Mesodermal cell (in vitro differentiated cells): ENCODE data around the gene SCGB1C2.

ENCODE experiments used
- H3K27ac ChIP-seq: 2 replicates; pipeline ENCODE4 v1.7.0; 2013; ENCODE audit warnings: mild to moderate bottlenecking, low read depth, low read length, moderate library complexity; ENCODE audit not compliant: severe bottlenecking
- H3K36me3 ChIP-seq: 2 replicates; pipeline ENCODE4 v1.7.1; 2013; ENCODE audit warnings: mild to moderate bottlenecking, low read length, moderate library complexity; ENCODE audit not compliant: control insufficient read depth, insufficient read depth
- H3K4me1 ChIP-seq: one replicate; pipeline ENCODE4 v1.7.1; 2013; ENCODE audit warnings: mild to moderate bottlenecking, low read length; ENCODE audit not compliant: insufficient read depth, control insufficient read depth, poor library complexity, severe bottlenecking
- H3K4me3 ChIP-seq: 2 replicates; pipeline ENCODE4 v1.7.0; 2013; ENCODE audit warnings: low read length, control low read depth, mild to moderate bottlenecking; ENCODE audit not compliant: insufficient read depth, poor library complexity, severe bottlenecking; ENCODE audit errors: extremely low read depth
- H3K9me3 ChIP-seq: 2 replicates; pipeline ENCODE4 v1.7.1; 2013; ENCODE audit warnings: mild to moderate bottlenecking, low read length, moderate library complexity; ENCODE audit not compliant: control insufficient read depth
- WGBS, 2 experiments: methylation state at CpG; one replicate each; pipeline ENCODE4 v1.1.5; 2013; ENCODE audit warnings: missing lambda C conversion rate in 2 of 2; ENCODE audit not compliant: insufficient coverage in 2 of 2; 5-methylcytosine and 5-hydroxymethylcytosine counted together

SCGB1C2 gene

DNA sequence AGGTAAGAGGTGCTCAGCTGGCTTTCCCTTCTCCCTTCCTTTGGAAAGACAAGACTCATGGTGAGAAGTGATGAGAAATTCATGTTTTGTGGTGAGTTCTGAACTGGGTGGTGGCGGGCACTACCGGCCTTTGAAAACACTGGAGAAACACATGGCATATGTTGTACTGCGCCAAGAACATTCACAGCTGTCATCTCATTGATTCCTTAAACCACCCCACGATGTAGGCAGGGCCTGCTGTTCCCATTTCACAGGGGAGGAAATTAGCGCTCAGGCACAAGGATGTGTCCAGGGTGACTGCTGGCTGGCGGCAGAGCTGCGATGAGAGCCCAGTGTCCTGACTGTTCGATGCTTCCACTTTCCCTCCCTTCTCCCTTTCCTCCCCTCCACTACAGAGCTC, 45.7 kb downstream of the SCGB1C2 start:
- no peak overlapping the region for H3K27ac ChIP-seq
- no peak overlapping the region for H3K4me3 ChIP-seq
- no peaks in the 10 kb centered on the region for H3K36me3 ChIP-seq
- H3K9me3 ChIP-seq, result no peaks in the 10 kb centered on the region
- H3K4me1 ChIP-seq, result no peaks in the 10 kb centered on the region
- 89 to 95% methylated on average over 4 to 7 of the region's 8 CpGs for WGBS, 2 experiments

DNA sequence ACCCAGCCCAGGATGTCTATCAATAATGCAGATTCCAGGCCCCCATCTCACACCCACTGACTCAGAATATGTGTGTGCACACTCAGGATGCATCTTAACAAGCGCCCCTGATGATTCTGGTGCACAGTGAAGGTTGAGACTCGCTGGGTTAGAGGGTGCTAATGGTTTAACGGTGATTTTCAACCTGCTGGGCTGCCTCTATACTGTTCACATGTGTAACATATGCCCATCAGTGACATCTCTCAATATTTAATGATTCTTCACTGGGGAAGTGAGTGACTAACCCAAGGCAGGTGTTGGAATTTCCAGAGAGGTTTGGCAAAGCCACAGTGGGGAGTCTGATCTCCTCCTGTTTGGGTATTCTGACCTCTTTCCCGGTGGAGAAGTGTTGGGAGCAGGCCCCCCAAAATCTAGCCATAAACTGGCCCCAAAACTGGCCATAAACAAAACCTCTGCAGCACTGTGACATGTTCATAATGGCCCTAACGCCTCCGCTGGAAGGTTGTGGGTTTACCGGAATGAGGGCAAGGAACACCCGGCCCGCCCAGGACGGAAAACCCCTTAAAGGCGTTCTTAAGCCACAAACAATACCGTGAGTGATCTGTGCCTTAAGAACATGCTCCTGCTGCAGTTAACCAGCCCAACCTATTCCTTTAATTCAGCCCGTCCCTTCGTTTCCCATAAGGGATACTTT, 48.2 kb downstream of the SCGB1C2 start:
- no peak overlapping the region for H3K27ac ChIP-seq
- H3K9me3 ChIP-seq, result no peaks in the 10 kb centered on the region
- no peaks in the 10 kb centered on the region for H3K36me3 ChIP-seq
- no peaks in the 10 kb centered on the region for H3K4me1 ChIP-seq
- no peak overlapping the region for H3K4me3 ChIP-seq
- 71 to 79% methylated on average over 9 to 13 of the region's 14 CpGs for WGBS, 2 experiments

DNA sequence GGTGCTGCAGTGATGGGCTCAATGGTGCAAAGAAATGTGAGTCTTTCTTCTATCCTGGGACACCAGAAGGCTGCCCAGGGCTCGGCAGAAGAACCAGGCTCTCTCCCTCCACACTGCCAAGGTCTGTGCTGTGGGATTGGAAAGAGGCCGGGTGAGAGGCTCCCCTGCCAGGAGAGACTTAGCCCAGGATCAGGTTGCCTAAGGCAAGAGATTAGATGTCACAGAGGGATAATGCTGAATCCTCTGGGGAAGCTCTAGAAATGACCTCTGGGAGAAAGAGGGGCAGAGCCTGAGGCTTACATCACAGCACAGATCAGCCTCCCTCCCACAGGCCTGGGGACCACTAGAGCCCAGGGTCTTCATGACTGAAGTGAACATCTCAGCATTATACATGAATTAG, 49.8 kb downstream of the SCGB1C2 start:
- 83% methylated on average over 1 of the region's 2 CpGs; no CpG with 5 or more reads in 1 of the 2 experiments for WGBS, 2 experiments
- H3K4me1 ChIP-seq, result no peaks in the 10 kb centered on the region
- no peaks in the 10 kb centered on the region for H3K9me3 ChIP-seq

More for the DNA sequence above, 49.8 kb downstream of the SCGB1C2 start:
- H3K4me3 ChIP-seq, result no peak overlapping the region
- no peaks in the 10 kb centered on the region for H3K36me3 ChIP-seq
- H3K27ac ChIP-seq, result no peak overlapping the region
